Smooth muscle cell (in vitro differentiated cells): ENCODE results near the gene CISD2. TPM values are rescaled to one million over a fixed set of nuclear protein-coding genes. Genes with fewer than 3 reads are reported as not detected.

ENCODE experiments used
- DNase-seq: peaks from one replicate; lab custom pipeline; 2025; ENCODE audit not compliant: unreplicated experiment; lab: John Stamatoyannopoulos, UW
- H2AFZ ChIP-seq: fragments of 200-600 bp; sonication (generic); 2 replicates; pipeline ENCODE4 v1.6.0; 2016; ENCODE audit warnings: antibody characterized with exemption, low read depth, mild to moderate bottlenecking
- H3F3A ChIP-seq: fragments of 200-600 bp; sonication (generic); 2 replicates; pipeline ENCODE4 v1.6.0; 2017; ENCODE audit warnings: antibody characterized with exemption, low read depth
- H3K27ac ChIP-seq: fragments of 200-600 bp; sonication (generic); 2 replicates; pipeline ENCODE4 v1.5.1; 2016; ENCODE audit warnings: low read depth, mild to moderate bottlenecking
- H3K27me3 ChIP-seq: fragments of 200-600 bp; sonication (generic); 2 replicates; pipeline ENCODE4 v1.6.1; 2016; ENCODE audit warnings: low read depth, mild to moderate bottlenecking
- H3K36me3 ChIP-seq: fragments of 200-600 bp; sonication (generic); 2 replicates; pipeline ENCODE4 v1.5.1; 2016; ENCODE audit warnings: low read depth
- H3K4me1 ChIP-seq: fragments of 200-600 bp; sonication (generic); 2 replicates; pipeline ENCODE4 v1.5.1; 2016; ENCODE audit warnings: low read depth
- H3K4me2 ChIP-seq: fragments of 200-600 bp; sonication (generic); 2 replicates; pipeline ENCODE4 v1.6.0; 2016; ENCODE audit warnings: mild to moderate bottlenecking
- H3K4me3 ChIP-seq: fragments of 200-600 bp; sonication (generic); 2 replicates; pipeline ENCODE4 v1.5.1; 2016; ENCODE audit warnings: mild to moderate bottlenecking
- H3K79me2 ChIP-seq: fragments of 200-600 bp; sonication (generic); 2 replicates; pipeline ENCODE4 v1.6.0; 2016; ENCODE audit warnings: low read depth, mild to moderate bottlenecking
- H3K9ac ChIP-seq: fragments of 200-600 bp; sonication (generic); 2 replicates; pipeline ENCODE4 v1.6.0; 2016; ENCODE audit warnings: low read depth
- H3K9me3 ChIP-seq: fragments of 200-600 bp; sonication (generic); replicated peaks from 2 replicates; pipeline ENCODE4 v1.5.1; 2016; ENCODE audit warnings: low read depth
- H4K20me1 ChIP-seq: fragments of 200-600 bp; sonication (generic); 2 replicates; pipeline ENCODE4 v1.6.0; 2016; ENCODE audit warnings: low read depth
- whole genome bisulfite sequencing: methylation state at CpG from one replicate; pipeline ENCODE4 v1.1.7; 2016; ENCODE audit warnings: low lambda C conversion rate; 5-methylcytosine and 5-hydroxymethylcytosine counted together
- polyA plus RNA-seq: library from polyadenylated mRNA; unstranded; fragments of >200 nt; fragmentation: Nextera tagmentation; extraction: Ambion mirVana; gene quantifications from 2 replicates; pipeline ENCODE4 v1.2.1, GENCODE V29; 2016
- total RNA-seq: library from RNA; depleted of rRNA; stranded (reverse); fragments of >200 nt; gene quantifications from 2 replicates; pipeline ENCODE4 v1.2.3, GENCODE V29; 2014
- TF ChIP-seq, protein P1 (sequence below): fragments of 200-600 bp; sonication (generic); IDR thresholded peaks from 2 replicates; pipeline ENCODE4 v1.5.1; 2017; ENCODE audit warnings: borderline replicate concordance, mild to moderate bottlenecking, antibody characterized with exemption; ENCODE audit not compliant: insufficient read depth, poor library complexity, severe bottlenecking

The CISD2 gene
- total and polyA plus RNA-seq, 2 experiments from 2014 or later, result 57.6 to 65.7 TPM

DNA sequence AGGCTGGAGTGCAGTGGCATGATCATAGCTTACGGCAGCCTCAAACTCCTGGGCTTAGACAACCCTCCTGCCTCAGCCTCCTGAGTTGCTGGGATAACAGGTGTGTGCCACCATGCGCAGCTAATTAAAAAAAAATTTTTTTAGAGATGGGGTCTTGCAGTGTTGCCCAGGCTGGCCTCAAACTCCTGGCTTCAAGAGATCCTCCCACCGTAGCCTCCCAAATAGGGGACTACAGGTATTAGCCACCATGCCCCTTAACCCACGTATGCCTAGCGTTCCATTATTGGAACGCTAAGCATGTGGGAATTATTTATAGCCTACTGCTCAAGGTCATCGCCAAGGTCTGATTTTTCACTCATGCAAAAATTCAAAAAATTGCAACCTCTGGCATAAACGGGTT lies 21.1 kb upstream of the CISD2 start:
- Histone ChIP-seq H3K36me3 (no peaks in the 10 kb centered on the region), H3K27me3 (no peaks in the 10 kb centered on the region), H3F3A (no peaks in the 10 kb centered on the region), H3K4me3 (no peak overlapping the region), H3K4me2 (no peak overlapping the region), H3K27ac (no peak overlapping the region), H3K79me2 (no peaks in the 10 kb centered on the region), H4K20me1 (no peaks in the 10 kb centered on the region), H3K9me3 (no peaks in the 10 kb centered on the region), H2AFZ (no peak overlapping the region), H3K9ac (no peak overlapping the region), H3K4me1 (no peaks in the 10 kb centered on the region)
- TF ChIP-seq, protein P1, sequence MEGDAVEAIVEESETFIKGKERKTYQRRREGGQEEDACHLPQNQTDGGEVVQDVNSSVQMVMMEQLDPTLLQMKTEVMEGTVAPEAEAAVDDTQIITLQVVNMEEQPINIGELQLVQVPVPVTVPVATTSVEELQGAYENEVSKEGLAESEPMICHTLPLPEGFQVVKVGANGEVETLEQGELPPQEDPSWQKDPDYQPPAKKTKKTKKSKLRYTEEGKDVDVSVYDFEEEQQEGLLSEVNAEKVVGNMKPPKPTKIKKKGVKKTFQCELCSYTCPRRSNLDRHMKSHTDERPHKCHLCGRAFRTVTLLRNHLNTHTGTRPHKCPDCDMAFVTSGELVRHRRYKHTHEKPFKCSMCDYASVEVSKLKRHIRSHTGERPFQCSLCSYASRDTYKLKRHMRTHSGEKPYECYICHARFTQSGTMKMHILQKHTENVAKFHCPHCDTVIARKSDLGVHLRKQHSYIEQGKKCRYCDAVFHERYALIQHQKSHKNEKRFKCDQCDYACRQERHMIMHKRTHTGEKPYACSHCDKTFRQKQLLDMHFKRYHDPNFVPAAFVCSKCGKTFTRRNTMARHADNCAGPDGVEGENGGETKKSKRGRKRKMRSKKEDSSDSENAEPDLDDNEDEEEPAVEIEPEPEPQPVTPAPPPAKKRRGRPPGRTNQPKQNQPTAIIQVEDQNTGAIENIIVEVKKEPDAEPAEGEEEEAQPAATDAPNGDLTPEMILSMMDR, result no peak
- WGBS, result over 99% methylated on average over 8 of the region's 8 CpGs
- DNase-seq, result no peak

DNA sequence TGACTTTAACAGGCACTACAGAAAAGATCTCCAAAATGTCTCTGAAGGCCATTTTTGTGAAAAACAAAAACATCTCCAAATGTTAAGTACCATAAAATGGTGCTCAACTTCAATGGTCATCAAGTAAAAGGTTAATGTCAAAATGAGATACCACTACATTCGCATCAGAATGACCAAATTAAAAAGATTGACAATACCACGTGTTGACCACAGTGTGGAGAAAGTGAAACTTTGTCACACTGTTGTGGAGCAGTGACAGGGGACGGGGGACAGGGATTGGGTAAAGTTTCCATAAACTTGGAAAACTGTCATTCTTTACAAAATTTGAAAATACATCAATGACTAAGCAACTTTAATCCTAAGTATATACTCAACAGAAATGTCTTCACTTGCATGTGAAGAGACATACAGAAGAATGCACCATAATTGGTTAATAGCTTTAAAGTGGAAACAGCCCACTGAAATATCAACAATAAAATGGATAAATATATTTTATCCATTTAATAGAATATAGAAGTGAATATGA lies 19.1 kb upstream of the CISD2 start:
- no peaks in the 10 kb centered on the region for H3K4me1 ChIP-seq
- no peak for DNase-seq
- no peaks in the 10 kb centered on the region for H3K36me3 ChIP-seq
- H2AFZ ChIP-seq, result no peak overlapping the region
- no peak overlapping the region for H3K9ac ChIP-seq
- no peaks in the 10 kb centered on the region for H3K27me3 ChIP-seq
- no peaks in the 10 kb centered on the region for H4K20me1 ChIP-seq
- no peak overlapping the region for H3K4me2 ChIP-seq
- H3K9me3 ChIP-seq, result no peaks in the 10 kb centered on the region
- 79% methylated on average over 3 of the region's 3 CpGs for WGBS
- H3K27ac ChIP-seq, result no peak overlapping the region
- H3K79me2 ChIP-seq, result no peaks in the 10 kb centered on the region
- TF ChIP-seq, protein P1, result no peak
- H3F3A ChIP-seq, result no peaks in the 10 kb centered on the region
- no peak overlapping the region for H3K4me3 ChIP-seq

DNA sequence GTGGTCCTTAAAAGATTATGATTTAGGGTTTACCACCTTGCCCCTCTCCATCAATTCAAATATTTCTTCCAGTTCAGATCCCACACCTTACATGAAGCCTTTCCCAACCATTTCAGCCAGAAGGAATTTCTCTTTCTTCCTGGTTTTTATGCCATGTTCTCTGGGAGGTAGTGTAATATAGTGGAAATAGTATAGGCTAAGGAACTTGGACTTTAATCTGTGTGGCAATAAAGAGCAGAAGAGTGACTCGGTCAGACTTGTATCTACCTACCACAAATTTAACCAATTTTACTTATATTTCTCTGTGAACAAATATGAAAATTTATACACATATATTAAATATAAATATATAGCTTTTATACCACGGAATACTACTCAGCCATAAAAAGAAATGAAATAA lies 18.4 kb upstream of the CISD2 start:
- Histone ChIP-seq H3K4me1 (no peaks in the 10 kb centered on the region), H3K27me3 (no peaks in the 10 kb centered on the region), H3F3A (no peaks in the 10 kb centered on the region), H3K27ac (no peak overlapping the region), H3K36me3 (no peaks in the 10 kb centered on the region), H4K20me1 (no peaks in the 10 kb centered on the region), H3K4me2 (no peak overlapping the region), H3K9me3 (no peaks in the 10 kb centered on the region), H3K9ac (no peak overlapping the region), H2AFZ (no peak overlapping the region), H3K79me2 (no peaks in the 10 kb centered on the region), H3K4me3 (no peak overlapping the region)
- 96% methylated on average over 2 of the region's 2 CpGs for WGBS
- TF ChIP-seq, protein P1, result no peak
- no peak for DNase-seq

- no peak overlapping the region for H3K4me3 ChIP-seq
- no peaks in the 10 kb centered on the region for H3K9me3 ChIP-seq
- no peak overlapping the region for H2AFZ ChIP-seq
- H3K79me2 ChIP-seq, result peaks cover 7% of the 10 kb centered on the region
- H3F3A ChIP-seq, result no peaks in the 10 kb centered on the region
- no peaks in the 10 kb centered on the region for H3K36me3 ChIP-seq
- no peak overlapping the region for H3K9ac ChIP-seq
- DNase-seq, result no peak
- H3K27me3 ChIP-seq, result no peaks in the 10 kb centered on the region
- H3K27ac ChIP-seq, result no peak overlapping the region
- no peaks in the 10 kb centered on the region for H3K4me1 ChIP-seq
- TF ChIP-seq, protein P1, result no peak
- no peak overlapping the region for H3K4me2 ChIP-seq
- no peaks in the 10 kb centered on the region for H4K20me1 ChIP-seq
- WGBS, result 95% methylated on average over 2 of the region's 2 CpGs
Measured at GRCh38 chr4:102858828-102859464, 9.8 kb upstream of the CISD2 start.
